ENCODE results near the gene PLIN5. TPM values are rescaled to one million over a fixed set of nuclear protein-coding genes. Genes with fewer than 3 reads are reported as not detected.
A peak's percentile ranks its signal among the peaks of the same experiment; 100 is the strongest.

PLIN5 gene
- polyA plus RNA-seq, 6 donors from 2014 or later = 0.52 TPM; not detected in 5

- Mint-ChIP-seq H3K4me1 (peaks cover 12 to 14% (median 12%) of the 10 kb centered on the region in 3 donors), H3K27me3 (peaks cover 0 to 20% (median 9%) of the 10 kb centered on the region in 3 donors), H3K36me3 (no peaks in the 10 kb centered on the region), H3K4me3 (no peak overlapping the region), H3K27ac (no peak overlapping the region), H3K9me3 (peaks cover 0 to 6% (median 0%) of the 10 kb centered on the region in 7 donors)
- DNase-seq (peak; percentile 19), ATAC-seq (ENCODE audit: low read depth in 2 of 2) (no peak)
These were observed 23.2 kb upstream of the PLIN5 start for GRCh38 chr19:4557971-4558941.

GRCh38 chr19:4557144-4557970 lies 22.3 kb upstream of the PLIN5 start:
- Mint-ChIP-seq H3K36me3 (no peaks in the 10 kb centered on the region), H3K27ac (no peak overlapping the region), H3K4me3 (peak overlapping the region in 1 of 8 donors; percentile 56), H3K9me3 (peaks cover 0 to 12% (median 0%) of the 10 kb centered on the region in 7 donors), H3K4me1 (peaks cover 7 to 13% (median 12%) of the 10 kb centered on the region in 3 donors), H3K27me3 (peaks cover 0 to 26% (median 17%) of the 10 kb centered on the region in 3 donors)
- no peak for ATAC-seq (ENCODE audit: low read depth in 2 of 2)
- no peak for DNase-seq

- ATAC-seq (ENCODE audit: low read depth in 2 of 2) = no peak
- H3K36me3 Mint-ChIP-seq = no peaks in the 10 kb centered on the region
- peaks cover 0 to 12% (median 0%) of the 10 kb centered on the region in 7 donors for H3K9me3 Mint-ChIP-seq
- peaks cover 2 to 13% (median 7%) of the 10 kb centered on the region in 3 donors for H3K4me1 Mint-ChIP-seq
- H3K4me3 Mint-ChIP-seq = no peak overlapping the region
- H3K27me3 Mint-ChIP-seq = peaks cover 0 to 32% (median 23%) of the 10 kb centered on the region in 3 donors
- DNase-seq = no peak
- H3K27ac Mint-ChIP-seq = no peak overlapping the region
These were observed 21.6 kb upstream of the PLIN5 start for GRCh38 chr19:4556597-4557127.

GRCh38 chr19:4555657-4556561 lies 20.9 kb upstream of the PLIN5 start:
- DNase-seq (no peak), ATAC-seq (ENCODE audit: low read depth in 2 of 2) (no peak)
- H3K36me3 Mint-ChIP-seq = no peaks in the 10 kb centered on the region
- H3K4me1 Mint-ChIP-seq = peaks cover 1 to 13% (median 7%) of the 10 kb centered on the region in 3 donors
- H3K4me3 Mint-ChIP-seq = no peak overlapping the region
- H3K27ac Mint-ChIP-seq = peak overlapping the region in 1 of 6 donors; percentile 49
- peaks cover 0 to 34% (median 26%) of the 10 kb centered on the region in 3 donors for H3K27me3 Mint-ChIP-seq
- H3K9me3 Mint-ChIP-seq = peaks cover 0 to 12% (median 0%) of the 10 kb centered on the region in 7 donors

GRCh38 chr19:4554717-4555116 lies 19.7 kb upstream of the PLIN5 start:
- no peak for DNase-seq
- H3K27me3 Mint-ChIP-seq = peaks cover 0 to 31% (median 30%) of the 10 kb centered on the region in 3 donors
- no peak for ATAC-seq (ENCODE audit: low read depth in 2 of 2)
- peaks cover 0 to 12% (median 0%) of the 10 kb centered on the region in 7 donors for H3K9me3 Mint-ChIP-seq
- H3K36me3 Mint-ChIP-seq = no peaks in the 10 kb centered on the region
- no peak overlapping the region for H3K4me3 Mint-ChIP-seq
- peaks cover 0 to 16% (median 7%) of the 10 kb centered on the region in 3 donors for H3K4me1 Mint-ChIP-seq
- H3K27ac Mint-ChIP-seq = no peak overlapping the region

- ATAC-seq (ENCODE audit: low read depth in 2 of 2) (no peak), DNase-seq (no peak)
- Mint-ChIP-seq H3K9me3 (peaks cover 0 to 12% (median 0%) of the 10 kb centered on the region in 7 donors), H3K27ac (no peak overlapping the region), H3K36me3 (no peaks in the 10 kb centered on the region), H3K27me3 (peaks cover 0 to 32% (median 27%) of the 10 kb centered on the region in 3 donors), H3K4me3 (no peak overlapping the region), H3K4me1 (peaks cover 0 to 17% (median 7%) of the 10 kb centered on the region in 3 donors)
These were observed 18.8 kb upstream of the PLIN5 start for GRCh38 chr19:4553775-4554174.

GRCh38 chr19:4553092-4553695 lies 18.2 kb upstream of the PLIN5 start:
- DNase-seq (no peak), ATAC-seq (ENCODE audit: low read depth in 2 of 2) (no peak)
- Mint-ChIP-seq H3K4me3 (no peak overlapping the region), H3K9me3 (peaks cover 0 to 12% (median 0%) of the 10 kb centered on the region in 7 donors), H3K4me1 (peaks cover 0 to 17% (median 7%) of the 10 kb centered on the region in 3 donors), H3K27ac (peak overlapping the region in 1 of 6 donors; percentile 50), H3K27me3 (peaks cover 0 to 32% (median 27%) of the 10 kb centered on the region in 3 donors), H3K36me3 (no peaks in the 10 kb centered on the region)

GRCh38 chr19:4552525-4552819 lies 17.4 kb upstream of the PLIN5 start:
- Mint-ChIP-seq H3K36me3 (no peaks in the 10 kb centered on the region), H3K27me3 (peaks cover 0 to 32% (median 23%) of the 10 kb centered on the region in 3 donors), H3K4me3 (no peak overlapping the region), H3K4me1 (peaks cover 0 to 17% (median 3%) of the 10 kb centered on the region in 3 donors), H3K9me3 (peaks cover 0 to 12% (median 0%) of the 10 kb centered on the region in 7 donors), H3K27ac (no peak overlapping the region)
- DNase-seq (no peak), ATAC-seq (ENCODE audit: low read depth in 2 of 2) (no peak)

- ATAC-seq (ENCODE audit: low read depth in 2 of 2) = no peak
- peaks cover 0 to 12% (median 0%) of the 10 kb centered on the region in 7 donors for H3K9me3 Mint-ChIP-seq
- no peak overlapping the region for H3K4me3 Mint-ChIP-seq
- no peaks in the 10 kb centered on the region for H3K36me3 Mint-ChIP-seq
- H3K27ac Mint-ChIP-seq = no peak overlapping the region
- peaks cover 0 to 10% (median 0%) of the 10 kb centered on the region in 3 donors for H3K4me1 Mint-ChIP-seq
- peaks cover 0 to 32% (median 14%) of the 10 kb centered on the region in 3 donors for H3K27me3 Mint-ChIP-seq
- no peak for DNase-seq
These were observed 15.5 kb upstream of the PLIN5 start for GRCh38 chr19:4550479-4551050.

GRCh38 chr19:4550018-4550417 lies 15.0 kb upstream of the PLIN5 start:
- peaks cover 0 to 32% (median 14%) of the 10 kb centered on the region in 3 donors for H3K27me3 Mint-ChIP-seq
- DNase-seq = no peak

GRCh38 chr19:4548238-4548584 lies 13.2 kb upstream of the PLIN5 start:
- no peaks in the 10 kb centered on the region for H3K36me3 Mint-ChIP-seq
- H3K4me1 Mint-ChIP-seq = peaks cover 0 to 7% (median 0%) of the 10 kb centered on the region in 3 donors
- H3K9me3 Mint-ChIP-seq = peaks cover 0 to 6% (median 0%) of the 10 kb centered on the region in 7 donors
- ATAC-seq (ENCODE audit: low read depth in 2 of 2) (no peak), DNase-seq (no peak)
- peak overlapping the region in 1 of 6 donors; percentile 24 for H3K27ac Mint-ChIP-seq
- H3K4me3 Mint-ChIP-seq = no peak overlapping the region
- peaks cover 0 to 22% (median 14%) of the 10 kb centered on the region in 3 donors for H3K27me3 Mint-ChIP-seq

More at GRCh38 chr19:4550018-4550417, 15.0 kb upstream of the PLIN5 start:
- peak overlapping the region in 1 of 6 donors; percentile 44 for H3K27ac Mint-ChIP-seq
- peaks cover 0 to 10% (median 0%) of the 10 kb centered on the region in 3 donors for H3K4me1 Mint-ChIP-seq
- H3K4me3 Mint-ChIP-seq = no peak overlapping the region
- no peak for ATAC-seq (ENCODE audit: low read depth in 2 of 2)
- peaks cover 0 to 12% (median 0%) of the 10 kb centered on the region in 7 donors for H3K9me3 Mint-ChIP-seq
- no peaks in the 10 kb centered on the region for H3K36me3 Mint-ChIP-seq

All from naive B cell (primary cell).